Adrenal gland (tissue), 12 donors: ENCODE results near the gene FAM181A. TPM values are rescaled to one million over a fixed set of nuclear protein-coding genes. Genes with fewer than 3 reads are reported as not detected.
A peak's percentile ranks its signal among the peaks of the same experiment; 100 is the strongest.

Experiments
- DNase-seq, 7 donors: peaks; one replicate each; pipeline ENCODE4 v3.0.0-alpha.2; 2019 to 2020
- H3K27ac ChIP-seq, 5 donors: fragments of 200-600 bp; sonication (generic) in 4 of 5; 1 replicate in 3 of 5; 2 replicates in 2 of 5; pipeline versions ENCODE4 v1.5.1 to v1.8.0; 2016 to 2020; ENCODE audit warnings: mild to moderate bottlenecking in 1 of 5
- H3K27me3 ChIP-seq: fragments of 200-600 bp; 2 replicates; pipeline ENCODE4 v1.8.0; 2021
- H3K36me3 ChIP-seq, 2 donors: fragments of 200-600 bp; replicated peaks in 1 of 2; 1 replicate in 1 of 2; 2 replicates in 1 of 2; pipeline versions ENCODE4 v1.5.1 to v1.8.0; 2018 to 2022
- H3K4me1 ChIP-seq, 2 donors: fragments of 200-600 bp; replicated peaks in 1 of 2; 1 replicate in 1 of 2; 2 replicates in 1 of 2; pipeline versions ENCODE4 v1.5.1 to v1.8.0; 2018 to 2021
- H3K4me3 ChIP-seq, 4 donors: fragments of 200-600 bp; sonication (generic) in 3 of 4; one replicate each; pipeline ENCODE4 v1.5.1; 2016 to 2018
- H3K9me3 ChIP-seq, 3 donors: fragments of 200-600 bp; sonication (generic) in 1 of 3; replicated peaks in 1 of 3; 1 replicate in 2 of 3; 2 replicates in 1 of 3; pipeline versions ENCODE4 v1.5.1 to v1.8.0; 2016 to 2021
- CTCF ChIP-seq, 6 experiments: fragments of 450-650 bp in 4 of 6; fragments of 200-600 bp in 2 of 6; sonication (generic) in 1 of 6; IDR thresholded peaks; 1 replicate in 5 of 6; 2 replicates in 1 of 6; pipeline versions ENCODE4 v1.5.1 to v1.8.0; 2016 to 2021; ENCODE audit warnings: antibody characterized with exemption in 6 of 6, mild to moderate bottlenecking in 2 of 6, moderate library complexity in 1 of 6
- POLR2A ChIP-seq, 2 donors: fragments of 450-650 bp; IDR thresholded peaks; one replicate each; pipeline ENCODE4 v1.6.1; 2017; ENCODE audit warnings: antibody characterized with exemption in 2 of 2, mild to moderate bottlenecking in 2 of 2, moderate library complexity in 1 of 2
- WGBS, 4 donors: extraction: QIAGEN DNeasy Blood & Tissue Kit in 2 of 4; methylation state at CpG; one replicate each; pipeline versions ENCODE4 v1.1.5 to v1.1.7; 2013 to 2017; 5-methylcytosine and 5-hydroxymethylcytosine counted together
- intact Hi-C, 2 donors: fragments of 100-400 bp; cut with DNase I; formaldehyde crosslinking; loops; one replicate each; pipeline versions ENCODE4 v1.14.1 to v1.15.0; 2022 to 2023
- polyA plus RNA-seq, 3 donors: library from polyadenylated mRNA; stranded (reverse); fragments of 200-250 nt in 2 of 3; fragments of 350-450 nt in 1 of 3; fragmentation: Illumina TruSeq in 1 of 3; extraction: RNeasy Lipid Tissue Mini Kit (QIAGEN cat#74804) in 1 of 3; gene quantifications; one replicate each; pipeline ENCODE4 v1.2.3, GENCODE V29; 2013 to 2014
- total RNA-seq, 9 donors: library from RNA; depleted of rRNA in 4 of 9; stranded (reverse); fragments of >200 nt in 4 of 9; fragments of 120-200 nt in 1 of 9; fragmentation: NEBNext Ultra II Directional in 1 of 9; extraction: Animal tissue kit (Norgen Biotek cat#: 25700) in 1 of 9; gene quantifications; one replicate each; pipeline versions ENCODE4 v1.1.0 to v1.2.4, GENCODE V29; 2013 to 2023
- donor health status: healthy with polysubstance abuse.
- donor health status: Bipolar disorder and iron deficiency.
- donor health status: DM: yes; HTN: yes; CAD: no.
- donor health status: DM: no; HTN: no; CAD: no.
- donor health status: DM: no; HTN: no; CAD: no.
- donor health status: DM: yes; HTN: yes; CAD: no.

Gene FAM181A
- total and polyA plus RNA-seq, 12 donors = not detected

DNA sequence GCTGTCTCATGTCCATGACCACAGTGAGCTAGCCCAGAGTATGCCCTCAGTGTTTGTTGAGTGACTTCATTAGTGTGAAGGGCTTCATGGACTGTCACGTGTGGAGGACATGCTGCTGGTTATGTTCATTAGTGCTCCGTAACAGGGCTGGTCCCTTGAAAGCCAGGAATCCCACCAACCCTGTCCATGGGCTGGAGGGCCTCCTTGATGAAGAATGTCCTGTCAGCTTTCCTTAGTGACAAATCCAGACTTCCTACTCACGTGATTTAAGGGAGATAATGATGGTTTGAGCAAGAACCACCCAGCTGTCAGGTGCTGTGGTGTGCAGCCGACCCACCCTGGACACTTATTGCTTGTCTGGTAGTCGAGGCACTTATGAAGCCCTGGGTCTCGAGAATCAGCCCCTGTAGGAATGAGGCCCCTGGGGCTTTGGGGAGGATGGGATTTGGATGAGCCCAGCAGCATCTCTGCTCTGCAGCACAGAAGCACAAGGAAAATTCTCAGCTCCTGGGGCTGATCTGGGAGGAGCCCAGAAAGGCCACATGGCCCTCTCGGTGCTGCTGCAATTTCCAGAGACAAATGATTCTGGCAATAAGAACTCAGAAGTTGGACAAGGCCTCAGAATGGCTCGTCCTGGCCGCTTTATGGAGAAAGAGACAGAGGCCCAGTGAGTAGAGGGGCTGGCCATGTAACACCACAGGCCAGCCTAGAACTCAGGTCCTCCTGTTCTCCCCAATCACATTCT, 37.2 kb upstream of the FAM181A start:
- no peak for DNase-seq
- WGBS, 4 donors = 66 to 74% (median 69%) methylated on average over 2 to 9 of the region's 9 CpGs
- Histone ChIP-seq H3K36me3 (no peaks in the 10 kb centered on the region), H3K9me3 (no peaks in the 10 kb centered on the region), H3K4me3 (no peak overlapping the region), H3K27me3 (no peaks in the 10 kb centered on the region), H3K4me1 (peaks cover 0 to 5% of the 10 kb centered on the region in 2 donors), H3K27ac (no peak overlapping the region)
- intact Hi-C loops = loop anchor here (5.0 to 10.0 kb wide), 2 partner anchors 233 to 235 kb away; no protein-coding TSS in a partner anchor
- TF ChIP-seq CTCF (IDR thresholded peaks at IDR 0.05) = no peak
- TF ChIP-seq POLR2A (IDR thresholded peaks at IDR 0.05) = no peak

GRCh38 chr14:93891756-93892504, 35.2 kb upstream of the FAM181A start:
- 68 to 87% (median 73%) methylated on average over 8 to 15 of the region's 15 CpGs for WGBS, 4 donors
- no peaks in the 10 kb centered on the region for H3K9me3 ChIP-seq
- TF ChIP-seq POLR2A (IDR thresholded peaks at IDR 0.05) (no peak), CTCF (IDR thresholded peaks at IDR 0.05) (no peak)
- no peak overlapping the region for H3K27ac ChIP-seq
- no peak overlapping the region for H3K4me3 ChIP-seq
- no peak for DNase-seq
- no peaks in the 10 kb centered on the region for H3K36me3 ChIP-seq
- H3K4me1 ChIP-seq = peaks cover 0 to 5% of the 10 kb centered on the region in 2 donors
- H3K27me3 ChIP-seq = peaks cover 5% of the 10 kb centered on the region
- intact Hi-C loops = loop anchor here (5.0 to 10.0 kb wide), 2 partner anchors 235 to 237 kb away; no protein-coding TSS in a partner anchor

GRCh38 chr14:93892505-93892839, 34.7 kb upstream of the FAM181A start:
- no peaks in the 10 kb centered on the region for H3K9me3 ChIP-seq
- no peak overlapping the region for H3K27ac ChIP-seq
- DNase-seq = no peak
- intact Hi-C loops = loop anchor here (5.0 to 10.0 kb wide), 2 partner anchors 235 to 238 kb away; no protein-coding TSS in a partner anchor
- no peaks in the 10 kb centered on the region for H3K36me3 ChIP-seq
- no peak overlapping the region for H3K4me3 ChIP-seq
- TF ChIP-seq CTCF (IDR thresholded peaks at IDR 0.05) (no peak), POLR2A (IDR thresholded peaks at IDR 0.05) (no peak)
- 56 to 63% (median 61%) methylated on average over 4 to 5 of the region's 5 CpGs for WGBS, 4 donors
- peaks cover 5% of the 10 kb centered on the region for H3K27me3 ChIP-seq
- H3K4me1 ChIP-seq = peaks cover 0 to 5% of the 10 kb centered on the region in 2 donors

GRCh38 chr14:93892923-93893558, 34.1 kb upstream of the FAM181A start:
- WGBS, 4 donors = 34 to 46% (median 35%) methylated on average over 10 to 13 of the region's 13 CpGs
- Histone ChIP-seq H3K4me1 (peaks cover 0 to 5% of the 10 kb centered on the region in 2 donors), H3K27ac (no peak overlapping the region), H3K4me3 (no peak overlapping the region), H3K9me3 (no peaks in the 10 kb centered on the region), H3K27me3 (peaks cover 5% of the 10 kb centered on the region), H3K36me3 (no peaks in the 10 kb centered on the region)
- TF ChIP-seq CTCF (IDR thresholded peaks at IDR 0.05) (peak; percentile 81 to 98 (median 90)), POLR2A (IDR thresholded peaks at IDR 0.05) (no peak)
- DNase-seq = peak; percentile 50 to 89 (median 71)
- intact Hi-C loops = loop anchor here (5.0 to 10.0 kb wide), 2 partner anchors 236 to 238 kb away; no protein-coding TSS in a partner anchor
